Endothelial cell of umbilical vein (primary cell): ENCODE data around the gene KAT6B. TPM values are rescaled to one million over a fixed set of nuclear protein-coding genes. Genes with fewer than 3 reads are reported as not detected.
"Not testable (repeated sequence)": the region's sequence is repeated elsewhere in the genome, so short reads cannot be mapped to it uniquely, and the experiment has no call there.

Source experiments
- BruUV-seq: library from RNA; stranded (reverse); fragments of 400-500 nt; replicated peaks from 2 replicates; lab custom pipeline; 2021; lab: Mats Ljungman, UMichigan
- CTCF ChIA-PET: fragments of 300-600, 350-600 bp; sonication (Branson Sonifier 250); formaldehyde crosslinking; loops from one replicate; lab custom pipeline; 2021; ENCODE audit warnings: antibody characterized with exemption, inconsistent platforms; lab: Charles Lee
- POLR2A ChIA-PET: fragments of 300-600, 350-600 bp; sonication (Branson Sonifier 250); formaldehyde crosslinking; loops from one replicate; lab custom pipeline; 2021; ENCODE audit warnings: antibody characterized with exemption, inconsistent platforms; lab: Charles Lee
- DNase-seq: peaks from one replicate; pipeline ENCODE4 v3.0.0-alpha.2; 2011; ENCODE audit warnings: low read depth, low spot score
- FAIRE-seq: peaks from 2 replicates; lab custom pipeline; 2011; peaks lifted over from hg19 to GRCh38; lab: Jason Lieb, UNC
- H2AFZ ChIP-seq: 2 replicates; pipeline ENCODE4 v1.6.0; 2012; ENCODE audit warnings: low read depth, low read length, control low read depth, inconsistent platforms
- H3K27ac ChIP-seq: 2 replicates; pipeline ENCODE4 v1.5.1; 2011; ENCODE audit warnings: low read depth, mild to moderate bottlenecking, control low read depth, low read length, moderate library complexity; ENCODE audit not compliant: insufficient read depth
- H3K27me3 ChIP-seq, 2 experiments: 2 replicates each; pipeline versions ENCODE4 v1.6.0 to v1.6.1; 2011; ENCODE audit warnings: low read length in 2 of 2, mixed read lengths in 1 of 2; ENCODE audit not compliant: control insufficient read depth in 2 of 2, insufficient read depth in 2 of 2
- H3K36me3 ChIP-seq, 2 experiments: 2 replicates in 1 of 2; 3 replicates in 1 of 2; pipeline ENCODE4 v1.5.1; 2011; ENCODE audit warnings: low read length in 2 of 2, mild to moderate bottlenecking in 1 of 2, moderate library complexity in 1 of 2; ENCODE audit not compliant: control insufficient read depth in 2 of 2, insufficient read depth in 2 of 2; ENCODE audit errors: extremely low read depth in 1 of 2
- H3K4me1 ChIP-seq: 3 replicates; pipeline ENCODE4 v1.5.1; 2011; ENCODE audit warnings: mild to moderate bottlenecking, low read length; ENCODE audit not compliant: control insufficient read depth, insufficient read depth; ENCODE audit errors: extremely low read depth
- H3K4me2 ChIP-seq: 2 replicates; pipeline ENCODE4 v1.6.1; 2011; ENCODE audit warnings: low read length, control low read depth, mixed read lengths; ENCODE audit not compliant: insufficient read depth
- H3K4me3 ChIP-seq, 3 experiments: fragments of 200-600 bp in 1 of 3; sonication (generic), shearing (Covaris generic) in 1 of 3; replicated peaks in 1 of 3; 2 replicates each; pipeline ENCODE4 v1.5.1; 2011 to 2016; ENCODE audit warnings: control low read depth in 3 of 3, low read length in 3 of 3, mild to moderate bottlenecking in 2 of 3, inconsistent platforms in 1 of 3, low read depth in 1 of 3, moderate library complexity in 1 of 3; ENCODE audit not compliant: insufficient read depth in 1 of 3
- H3K79me2 ChIP-seq: 2 replicates; pipeline ENCODE4 v1.6.0; 2012; ENCODE audit warnings: low read length, inconsistent platforms; ENCODE audit not compliant: control insufficient read depth, insufficient read depth
- H3K9ac ChIP-seq: replicated peaks from 2 replicates; pipeline ENCODE3; 2011; ENCODE audit warnings: low read length, control low read depth; ENCODE audit not compliant: insufficient read depth; ENCODE audit errors: extremely low read depth
- H3K9me1 ChIP-seq: replicated peaks from 3 replicates; pipeline ENCODE4 v1.6.0; 2011; ENCODE audit warnings: mild to moderate bottlenecking, low read length; ENCODE audit not compliant: control insufficient read depth, insufficient read depth; ENCODE audit errors: extremely low read depth
- H3K9me3 ChIP-seq: replicated peaks from 2 replicates; pipeline ENCODE4 v1.5.1; 2012; ENCODE audit warnings: low read length, inconsistent platforms; ENCODE audit not compliant: control insufficient read depth, insufficient read depth
- H4K20me1 ChIP-seq: replicated peaks from 2 replicates; pipeline ENCODE3; 2011; ENCODE audit warnings: mild to moderate bottlenecking, low read length; ENCODE audit not compliant: control insufficient read depth, insufficient read depth; ENCODE audit errors: extremely low read depth
- EZH2 ChIP-seq: IDR thresholded peaks from 2 replicates; pipeline ENCODE4 v1.6.1; 2012; ENCODE audit warnings: borderline replicate concordance, low read depth, mild to moderate bottlenecking, moderate library complexity, low read length, inconsistent platforms; ENCODE audit not compliant: severe bottlenecking
- FOS ChIP-seq: IDR thresholded peaks from 2 replicates; pipeline ENCODE4 v1.6.1; 2011; ENCODE audit warnings: mild to moderate bottlenecking, low read length, moderate library complexity, borderline replicate concordance; ENCODE audit not compliant: insufficient read depth
- JUN ChIP-seq: IDR thresholded peaks from 2 replicates; pipeline ENCODE4 v1.6.1; 2011; ENCODE audit warnings: borderline replicate concordance, low read depth; ENCODE audit not compliant: insufficient read length, insufficient read depth
- dilution Hi-C: fragments of 300-500 bp; cut with MboI; formaldehyde crosslinking; loops from one replicate; pipeline ENCODE4 v1.15.0; 2019; ENCODE audit warnings: low sequenced_read_pairs; ENCODE audit not compliant: extremely low pct_ligation_motif_present
- intact Hi-C: fragments of 100-400 bp; cut with micrococcal nuclease; formaldehyde crosslinking; loops from one replicate; pipeline ENCODE4 v1.10.0; 2022
- polyA plus RNA-seq, 4 experiments: library from polyadenylated mRNA; depleted of rRNA in 3 of 4; stranded (reverse) in 3 of 4; unstranded in 1 of 4; fragments of >200 nt; gene quantifications; 2 replicates each; pipeline versions ENCODE4 v1.2.1 to v1.2.3, GENCODE V29; 2011 to 2012; ENCODE audit warnings: missing spikeins in 1 of 4
- total RNA-seq: library from RNA; stranded (reverse); gene quantifications from 2 replicates; pipeline ENCODE4 v1.2.3, GENCODE V29; 2021
- TF ChIP-seq, protein P1 (sequence below), 2 donors: IDR thresholded peaks; 1 replicate in 1 of 2; 2 replicates in 1 of 2; pipeline ENCODE4 v1.5.1; 2011; ENCODE audit warnings: low read length in 2 of 2, mild to moderate bottlenecking in 2 of 2, moderate library complexity in 2 of 2, control low read depth in 1 of 2, inconsistent platforms in 1 of 2, low read depth in 1 of 2; ENCODE audit not compliant: insufficient read depth in 1 of 2; ENCODE audit errors: extremely low read depth in 1 of 2

The KAT6B gene
- total and polyA plus RNA-seq, 2 donors (not counting 3 experiments of a cell fraction or from before 2014, with no cell fraction given), result 4.5 to 17.0 TPM

DNA sequence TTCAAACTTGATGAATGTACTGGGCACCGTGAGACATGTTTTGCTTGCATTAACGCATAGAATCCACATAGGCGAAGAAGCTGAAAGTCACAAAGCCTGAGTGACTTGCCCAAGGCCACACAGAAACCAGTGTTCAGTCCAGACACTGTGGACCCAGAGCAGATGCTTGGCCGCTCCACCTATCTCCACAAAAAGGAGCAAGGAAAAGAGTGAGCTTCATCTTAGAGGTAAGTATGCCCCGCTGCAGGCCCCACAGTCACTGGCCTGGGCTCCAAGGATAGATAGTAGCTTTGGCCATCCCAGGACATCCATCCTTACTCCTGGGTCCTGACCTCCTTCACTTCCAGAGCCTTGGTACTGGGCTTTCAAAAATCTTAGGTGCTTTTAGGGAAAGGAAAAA lies 224.9 kb downstream of the KAT6B start:
- ChIA-PET CTCF (interaction anchor here (0.9 kb wide), 1 partner anchor 28 kb away, joined by 3 read pairs; no protein-coding TSS in a partner anchor), POLR2A (no interaction called here)
- no peak overlapping the region for H3K4me2 ChIP-seq
- intact Hi-C loops, result no loop called here
- TF ChIP-seq FOS (no peak), EZH2 (no peak), JUN (no peak)
- TF ChIP-seq, protein P1, sequence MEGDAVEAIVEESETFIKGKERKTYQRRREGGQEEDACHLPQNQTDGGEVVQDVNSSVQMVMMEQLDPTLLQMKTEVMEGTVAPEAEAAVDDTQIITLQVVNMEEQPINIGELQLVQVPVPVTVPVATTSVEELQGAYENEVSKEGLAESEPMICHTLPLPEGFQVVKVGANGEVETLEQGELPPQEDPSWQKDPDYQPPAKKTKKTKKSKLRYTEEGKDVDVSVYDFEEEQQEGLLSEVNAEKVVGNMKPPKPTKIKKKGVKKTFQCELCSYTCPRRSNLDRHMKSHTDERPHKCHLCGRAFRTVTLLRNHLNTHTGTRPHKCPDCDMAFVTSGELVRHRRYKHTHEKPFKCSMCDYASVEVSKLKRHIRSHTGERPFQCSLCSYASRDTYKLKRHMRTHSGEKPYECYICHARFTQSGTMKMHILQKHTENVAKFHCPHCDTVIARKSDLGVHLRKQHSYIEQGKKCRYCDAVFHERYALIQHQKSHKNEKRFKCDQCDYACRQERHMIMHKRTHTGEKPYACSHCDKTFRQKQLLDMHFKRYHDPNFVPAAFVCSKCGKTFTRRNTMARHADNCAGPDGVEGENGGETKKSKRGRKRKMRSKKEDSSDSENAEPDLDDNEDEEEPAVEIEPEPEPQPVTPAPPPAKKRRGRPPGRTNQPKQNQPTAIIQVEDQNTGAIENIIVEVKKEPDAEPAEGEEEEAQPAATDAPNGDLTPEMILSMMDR (IDR thresholded peaks at IDR 0.05; ENCODE audit: extremely low read depth in 1 of 2, insufficient read depth in 1 of 2, low read depth in 1 of 2, low read length in 2 of 2), result no peak
- no peaks in the 10 kb centered on the region for H4K20me1 ChIP-seq
- H3K27me3 ChIP-seq, result peaks cover under 1 to 1% of the 10 kb centered on the region in 2 experiments
- no peaks in the 10 kb centered on the region for H3K4me1 ChIP-seq
- no peaks in the 10 kb centered on the region for H3K36me3 ChIP-seq
- no TSS peak for BruUV-seq
- dilution Hi-C loops, result no loop called here
- H2AFZ ChIP-seq, result no peak overlapping the region
- FAIRE-seq (no peak), DNase-seq (no peak)
- H3K4me3 ChIP-seq, result no peak overlapping the region
- H3K9me1 ChIP-seq, result no peaks in the 10 kb centered on the region
- no peaks in the 10 kb centered on the region for H3K9me3 ChIP-seq
- H3K79me2 ChIP-seq, result no peaks in the 10 kb centered on the region
- no peak overlapping the region for H3K27ac ChIP-seq
- H3K9ac ChIP-seq, result no peak overlapping the region

DNA sequence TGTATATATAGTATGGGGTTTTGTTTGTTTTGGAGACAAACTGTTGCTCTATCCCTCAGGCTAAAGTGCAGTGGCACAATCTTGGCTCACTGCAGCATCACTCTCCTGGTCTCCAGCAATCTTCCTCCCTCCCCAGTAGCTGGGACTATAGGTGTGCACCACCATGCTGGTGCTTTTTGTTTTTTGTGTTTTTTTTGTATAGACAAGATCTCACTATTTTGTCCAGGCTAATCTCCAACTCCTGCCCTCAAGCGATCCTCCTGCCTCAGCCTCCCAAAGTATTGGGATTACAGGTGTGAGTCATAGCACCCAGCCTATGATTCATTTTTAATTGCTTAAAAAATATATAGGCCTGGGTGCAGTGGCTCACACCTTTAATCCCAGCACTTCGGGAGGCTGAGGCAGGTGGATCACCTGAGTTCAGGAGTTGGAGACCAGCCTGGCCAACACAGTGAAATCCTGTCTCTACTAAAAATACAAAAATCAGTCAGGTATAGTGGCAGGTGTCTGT lies 229.6 kb downstream of the KAT6B start:
- H3K4me3 ChIP-seq, H3K9ac ChIP-seq, intact Hi-C loops, DNase-seq, H3K27ac ChIP-seq, CTCF ChIA-PET, dilution Hi-C loops, H4K20me1 ChIP-seq, H3K9me3 ChIP-seq, H3K27me3 ChIP-seq, BruUV-seq, H3K4me2 ChIP-seq, H3K79me2 ChIP-seq, H3K9me1 ChIP-seq, FAIRE-seq, POLR2A ChIA-PET, H3K36me3 ChIP-seq, H2AFZ ChIP-seq, H3K4me1 ChIP-seq: not testable (repeated sequence)
